Right ventricle myocardium superior (tissue), 1 donor: ENCODE measurements around the gene SYT9. TPM values are rescaled to one million over a fixed set of nuclear protein-coding genes. Genes with fewer than 3 reads are reported as not detected.

Experiments
- ATAC-seq: fragments of 200-7000 bp; cut with Tn5 transposase; one replicate; pipeline ENCODE4 v1.9.1; 2020; ENCODE audit warnings: mild to moderate bottlenecking; ENCODE audit not compliant: poor library complexity
- DNase-seq: peaks from one replicate; pipeline ENCODE4 v3.0.0-alpha.2; 2020
- intact Hi-C: fragments of 100-400 bp; cut with DNase I; formaldehyde crosslinking; loops from one replicate; pipeline ENCODE4 v1.11.2; 2022
- total RNA-seq: library from RNA; stranded (reverse); fragmentation: NEBNext Ultra II Directional; extraction: Animal tissue kit (Norgen Biotek cat#: 25700); gene quantifications from one replicate; pipeline ENCODE4 v1.2.1, GENCODE V29; 2021
- donor health status: DM: no; HTN: yes; CAD: no; lungs with severe emphysema.

The SYT9 gene
- total RNA-seq, 1 donor from 2014 or later: 0.13 TPM

- ATAC-seq (no peak), DNase-seq (no peak)
- intact Hi-C loops: no loop called here
Observed at GRCh38 chr11:7414973-7415817, 163.5 kb downstream of the SYT9 start.

DNA sequence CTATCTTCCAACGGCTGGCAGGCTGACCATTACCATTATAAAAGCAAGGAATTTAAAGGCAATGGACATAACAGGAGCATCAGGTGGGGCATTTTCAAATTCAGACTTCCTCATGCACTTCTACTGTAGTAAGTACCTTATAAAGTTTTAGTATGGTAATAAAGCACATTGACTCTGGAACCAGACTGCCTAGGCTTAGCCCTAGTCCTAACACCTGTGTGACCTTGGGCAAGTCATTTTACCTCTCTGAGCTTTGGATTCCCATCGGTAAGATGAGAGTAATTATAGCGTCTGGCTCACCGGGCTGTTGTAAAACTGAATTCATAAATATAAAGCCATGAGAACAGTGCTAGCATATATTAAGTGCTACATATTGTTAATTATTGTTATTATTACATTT is 164.4 kb downstream of the SYT9 start:
- no peak for ATAC-seq
- no peak for DNase-seq
- intact Hi-C loops: no loop called here

GRCh38 chr11:7417328-7417727 is 165.6 kb downstream of the SYT9 start:
- intact Hi-C loops: no loop called here
- DNase-seq (no peak), ATAC-seq (no peak)

- intact Hi-C loops: no loop called here
- DNase-seq (no peak), ATAC-seq (no peak)
Observed at GRCh38 chr11:7418061-7418460, 166.4 kb downstream of the SYT9 start.

DNA sequence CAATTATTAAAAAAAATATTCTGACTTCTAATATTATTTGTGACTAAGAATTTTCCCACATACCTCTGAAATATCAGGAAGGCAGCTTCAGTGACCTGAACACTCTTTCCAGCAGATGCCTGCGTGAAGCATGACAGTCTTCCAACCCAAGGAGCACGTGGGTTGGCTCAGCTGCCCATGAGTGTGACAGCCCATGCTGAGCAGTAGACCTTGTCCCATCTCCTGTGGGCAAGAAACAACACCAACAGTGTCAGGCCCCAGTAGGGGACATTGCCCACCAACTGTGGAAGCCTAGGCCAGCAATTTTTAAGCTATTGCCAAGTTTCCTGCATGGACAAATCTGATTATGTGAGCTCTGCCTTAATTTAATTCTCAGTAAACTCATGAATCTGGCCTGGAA is 167.2 kb downstream of the SYT9 start:
- intact Hi-C loops: no loop called here
- no peak for DNase-seq
- ATAC-seq: no peak

GRCh38 chr11:7421136-7421535 is 169.4 kb downstream of the SYT9 start:
- intact Hi-C loops: no loop called here
- no peak for ATAC-seq
- DNase-seq: no peak

DNA sequence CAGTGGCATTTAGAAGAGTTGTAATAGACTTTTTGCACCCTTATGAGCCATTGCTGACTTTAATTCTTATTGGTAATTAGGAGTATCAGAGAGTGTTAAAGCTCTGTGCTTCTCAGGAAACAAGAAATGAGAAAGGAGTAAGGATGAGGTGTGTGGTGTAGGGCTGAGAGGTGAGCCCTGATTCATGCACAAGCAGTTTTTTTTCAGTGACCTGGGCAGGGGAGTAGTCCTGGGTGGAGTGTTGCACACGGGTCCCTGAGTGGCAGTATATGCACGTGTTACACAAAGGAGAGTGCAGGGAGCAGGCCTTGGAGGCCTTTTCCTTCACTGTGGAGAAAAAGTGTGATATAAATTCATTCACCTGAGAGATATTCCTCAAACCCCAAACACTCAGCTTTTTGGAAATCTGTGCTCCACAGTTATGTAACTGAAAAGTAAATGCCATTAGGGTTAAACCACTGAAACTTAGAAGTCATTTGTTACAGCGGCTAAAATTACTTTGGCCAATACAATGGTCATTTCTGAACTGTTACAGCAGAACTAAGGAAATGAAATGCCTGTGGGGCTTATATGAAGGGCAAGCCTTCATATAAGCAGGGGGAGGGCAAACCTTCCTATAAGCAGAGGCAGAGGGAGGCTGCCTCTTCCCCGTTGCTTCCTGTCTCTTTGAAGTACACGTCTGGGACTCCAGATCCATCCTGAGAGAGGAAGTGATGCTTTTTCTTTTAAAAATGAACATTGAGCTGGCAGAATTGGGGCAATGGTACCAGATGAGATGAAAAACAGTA is 171.0 kb downstream of the SYT9 start:
- no peak for DNase-seq
- no peak for ATAC-seq
- intact Hi-C loops: no loop called here

DNA sequence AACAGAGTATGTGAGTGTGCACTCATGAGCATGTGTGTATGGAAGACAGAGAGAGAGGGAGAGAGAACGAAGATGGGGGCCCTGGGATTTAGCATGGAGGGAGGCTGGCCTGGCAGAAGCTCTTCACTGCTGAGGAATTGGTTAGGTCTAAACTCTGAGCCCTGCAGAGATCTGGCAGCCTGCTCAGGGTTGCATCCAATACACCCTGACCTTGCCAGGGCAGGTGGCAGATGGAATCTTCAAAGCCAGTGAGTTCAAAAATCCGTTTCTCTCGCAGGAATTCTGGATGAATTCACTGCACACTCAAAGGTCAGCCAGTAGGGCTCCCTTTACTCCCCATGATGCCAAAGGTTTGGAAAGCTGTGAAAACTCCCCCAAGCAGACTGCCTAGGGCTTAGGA is 172.2 kb downstream of the SYT9 start:
- ATAC-seq (no peak), DNase-seq (no peak)
- intact Hi-C loops: no loop called here

- intact Hi-C loops: no loop called here
- no peak for ATAC-seq
- DNase-seq: no peak
Observed at GRCh38 chr11:7427733-7428132, 176.0 kb downstream of the SYT9 start.

DNA sequence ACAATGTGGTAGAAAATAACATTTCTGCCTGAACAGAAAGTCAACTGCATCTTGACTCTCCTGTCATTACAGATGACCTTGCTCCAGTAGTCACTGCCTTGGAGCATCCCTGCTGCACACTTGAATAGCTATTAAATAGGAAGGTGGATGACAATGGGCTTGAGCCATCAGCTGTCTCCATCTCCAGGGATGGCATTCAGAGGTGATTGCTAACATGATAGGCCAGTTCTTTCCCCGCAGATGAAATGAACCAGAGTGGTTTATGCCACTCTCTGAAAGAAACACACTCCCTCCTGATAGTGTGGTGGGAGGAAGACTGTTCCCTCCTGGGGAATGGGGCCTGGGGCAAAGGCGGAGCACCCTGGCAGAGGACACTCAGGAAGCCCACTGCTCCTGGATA is 176.5 kb downstream of the SYT9 start:
- intact Hi-C loops: no loop called here
- ATAC-seq (no peak), DNase-seq (no peak)

GRCh38 chr11:7430496-7430895 is 178.8 kb downstream of the SYT9 start:
- intact Hi-C loops: no loop called here
- no peak for DNase-seq

GRCh38 chr11:7435176-7435575 is 183.5 kb downstream of the SYT9 start:
- intact Hi-C loops: no loop called here
- no peak for ATAC-seq
- DNase-seq: no peak

More at GRCh38 chr11:7430496-7430895, 178.8 kb downstream of the SYT9 start:
- no peak for ATAC-seq

DNA sequence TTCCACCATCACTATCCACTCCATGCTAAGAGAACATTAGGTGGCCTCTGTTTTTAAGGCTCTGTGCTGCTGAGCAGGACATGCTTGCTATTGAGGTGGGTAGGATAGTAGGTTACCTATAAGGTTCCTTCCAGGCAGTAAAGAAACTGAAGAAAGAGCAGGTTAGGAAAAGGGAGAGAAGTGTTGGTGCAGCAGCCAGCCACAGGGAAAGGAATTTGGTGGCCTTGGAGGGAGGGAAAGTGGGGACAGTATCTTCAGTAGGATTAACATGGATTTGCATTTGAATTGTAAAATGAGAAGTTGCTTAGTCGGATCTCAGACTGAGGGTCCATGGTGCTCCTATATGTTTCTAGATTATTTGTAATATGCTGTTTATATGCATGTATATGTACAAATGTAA is 184.4 kb downstream of the SYT9 start:
- intact Hi-C loops: no loop called here

DNA sequence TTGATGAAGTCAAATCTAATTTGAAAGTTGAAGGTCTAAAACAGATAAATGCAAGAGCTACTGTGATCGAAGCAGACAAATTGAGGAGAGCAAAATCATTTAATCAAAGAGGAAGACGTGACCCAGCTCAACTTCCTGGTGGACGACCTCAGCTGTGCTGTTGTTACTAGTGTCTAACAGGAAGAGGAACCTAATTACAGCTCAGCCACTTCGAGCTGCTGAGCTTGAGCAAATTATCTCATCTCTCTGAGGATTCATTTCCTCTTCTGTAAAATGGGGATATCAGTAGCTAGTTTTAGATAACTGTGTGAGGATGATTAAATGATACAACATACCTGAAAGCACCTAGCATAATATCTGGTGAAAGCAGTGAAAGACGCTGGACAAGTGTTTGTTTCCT is 185.0 kb downstream of the SYT9 start:
- ATAC-seq (peak; percentile 62), DNase-seq (peak; percentile 45)
- intact Hi-C loops: no loop called here

More for the DNA sequence above, 184.4 kb downstream of the SYT9 start:
- no peak for ATAC-seq
- DNase-seq: no peak

DNA sequence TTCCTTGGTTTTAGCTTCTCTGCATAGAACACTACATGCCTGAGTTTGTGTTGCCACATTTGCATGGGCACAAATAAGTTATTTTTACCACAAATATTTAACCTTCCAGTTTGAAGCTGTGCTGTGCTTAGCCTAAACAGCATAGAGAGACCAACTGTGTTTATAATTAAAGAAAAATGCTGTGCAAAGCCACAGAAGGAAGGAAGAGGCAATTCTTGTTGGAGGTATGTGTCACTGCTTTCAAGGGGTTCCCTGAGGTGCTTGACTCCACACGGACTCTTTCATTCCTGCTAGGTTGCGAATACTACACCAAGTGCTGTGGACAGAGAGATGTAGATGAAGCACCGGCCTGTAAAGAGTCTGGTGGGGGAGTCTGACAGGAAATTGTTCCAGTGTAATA is 186.0 kb downstream of the SYT9 start:
- no peak for DNase-seq
- no peak for ATAC-seq
- intact Hi-C loops: no loop called here

DNA sequence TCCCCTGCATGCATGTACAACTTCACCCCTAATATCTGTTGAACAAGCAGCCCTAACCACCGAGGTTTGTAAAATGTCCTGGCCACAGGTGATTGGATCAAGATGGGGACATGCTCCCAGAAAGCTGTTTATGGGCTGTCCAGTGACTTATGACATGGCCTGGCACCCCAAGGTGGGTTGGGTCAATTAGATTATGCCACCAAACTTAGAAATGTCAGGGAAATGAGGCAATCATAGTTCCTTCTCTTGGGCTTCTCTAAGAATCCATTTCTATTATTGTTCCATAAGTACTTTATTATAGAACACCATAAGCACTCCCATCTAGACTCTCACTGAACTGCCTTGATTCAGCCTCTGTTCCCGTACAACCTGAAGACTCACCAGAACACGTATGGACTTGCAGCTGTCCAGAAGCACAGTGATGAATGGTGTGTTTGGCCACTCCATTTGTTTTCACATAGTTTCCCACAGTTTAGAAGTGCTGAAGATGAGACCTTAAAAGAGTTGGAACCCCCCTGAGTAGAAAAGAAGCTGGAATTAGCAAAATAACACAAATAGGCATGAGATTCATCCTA is 188.1 kb downstream of the SYT9 start:
- DNase-seq (no peak), ATAC-seq (no peak)
- intact Hi-C loops: loop anchor here (5.0 kb wide), 1 partner anchor 298 kb away; no protein-coding TSS in a partner anchor

GRCh38 chr11:7442588-7443215 is 191.0 kb downstream of the SYT9 start:
- ATAC-seq: peak; percentile 90
- intact Hi-C loops: loop anchor here (5.0 kb wide), 1 partner anchor 300 kb away; no protein-coding TSS in a partner anchor
- DNase-seq: peak; percentile 81

DNA sequence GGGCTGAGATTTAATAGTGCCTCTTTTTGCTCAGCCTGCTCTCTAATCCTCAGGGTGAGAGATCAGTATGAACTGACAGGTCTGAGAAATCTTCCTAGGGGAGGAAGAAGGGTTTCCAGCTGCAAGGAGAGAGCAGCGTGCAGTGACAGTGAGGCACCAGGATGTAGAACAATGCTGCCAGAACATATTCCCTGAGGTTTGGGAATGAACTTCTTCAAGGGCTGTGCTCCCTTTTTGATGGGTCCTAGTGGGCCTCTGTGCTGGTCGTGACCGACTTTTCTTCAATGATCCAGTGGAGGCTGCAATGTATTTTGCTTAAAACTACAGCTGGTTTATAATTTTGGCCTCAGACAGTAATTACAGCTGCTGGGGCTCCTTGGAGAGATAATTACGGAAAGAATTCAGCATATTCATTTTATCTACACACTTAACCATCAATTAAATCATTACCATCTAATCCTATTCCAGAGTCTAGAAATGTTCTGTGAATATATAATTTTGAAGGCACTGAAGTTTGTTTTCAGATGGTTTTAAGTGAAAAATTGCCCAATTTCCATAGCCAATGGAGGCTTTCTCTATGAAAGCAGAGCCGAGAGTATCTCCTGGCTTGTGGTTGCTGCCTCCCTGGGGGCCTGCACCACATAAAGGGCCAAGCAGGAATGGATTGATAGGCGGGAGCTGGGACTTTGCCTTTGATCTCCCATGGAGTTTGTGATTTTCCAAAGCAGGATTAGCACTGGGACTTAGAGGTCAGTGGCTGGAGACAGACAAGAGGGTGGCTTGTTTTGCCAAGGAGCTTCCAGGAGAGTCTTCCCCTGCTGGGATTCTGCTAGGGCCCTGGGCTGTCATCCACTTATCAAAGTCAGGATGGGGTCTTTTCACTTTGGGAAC is 192.6 kb downstream of the SYT9 start:
- intact Hi-C loops: loop anchor here (5.0 kb wide), 1 partner anchor 302 kb away; no protein-coding TSS in a partner anchor
- ATAC-seq: no peak
- DNase-seq: no peak
